Psoas muscle (tissue), 8 donors: ENCODE data around the gene FOXO1. TPM values are rescaled to one million over a fixed set of nuclear protein-coding genes. Genes with fewer than 3 reads are reported as not detected.

ENCODE experiments used
- ATAC-seq, 4 donors: fragments of 200-7000 bp; cut with Tn5 transposase; one replicate each; pipeline ENCODE4 v1.9.1; 2020; ENCODE audit warnings: moderate library complexity in 3 of 4, mild to moderate bottlenecking in 2 of 4
- DNase-seq, 2 donors: peaks; one replicate each; pipeline ENCODE4 v3.0.0-alpha.2; 2020
- H3K27ac ChIP-seq: fragments of 200-600 bp; one replicate; pipeline ENCODE4 v1.8.0; 2022
- H3K27me3 ChIP-seq, 3 donors: fragments of 200-600 bp in 1 of 3; one replicate each; pipeline versions ENCODE4 v1.6.1 to v1.8.0; 2013 to 2022; ENCODE audit warnings: low read length in 2 of 3, mild to moderate bottlenecking in 2 of 3, moderate library complexity in 1 of 3; ENCODE audit not compliant: insufficient read depth in 3 of 3
- H3K36me3 ChIP-seq, 2 donors: fragments of 200-600 bp in 1 of 2; one replicate each; pipeline versions ENCODE4 v1.6.1 to v1.8.0; 2013 to 2022; ENCODE audit warnings: low read depth in 1 of 2, mild to moderate bottlenecking in 1 of 2, moderate library complexity in 1 of 2; ENCODE audit not compliant: insufficient read depth in 1 of 2
- H3K4me1 ChIP-seq: fragments of 200-600 bp; one replicate; pipeline ENCODE4 v1.8.0; 2022
- H3K4me3 ChIP-seq: fragments of 200-600 bp; one replicate; pipeline ENCODE4 v1.8.0; 2022; ENCODE audit warnings: mild to moderate bottlenecking
- H3K9me3 ChIP-seq: fragments of 200-600 bp; one replicate; pipeline ENCODE4 v1.8.0; 2022
- WGBS, 3 donors: extraction: QIAGEN DNeasy Blood & Tissue Kit; methylation state at CpG; one replicate each; pipeline versions ENCODE4 v1.1.6 to v1.1.7; 2013; 5-methylcytosine and 5-hydroxymethylcytosine counted together
- intact Hi-C, 2 donors: fragments of 100-400 bp; cut with DNase I; formaldehyde crosslinking; loops; one replicate each; pipeline versions ENCODE4 v1.11.0 to v1.14.2; 2022
- polyA plus RNA-seq, 3 donors: library from polyadenylated mRNA; stranded (reverse); fragments of 200-250 nt; gene quantifications; one replicate each; pipeline ENCODE4 v1.2.3, GENCODE V29; 2013
- total RNA-seq, 4 donors: library from RNA; stranded (reverse); fragmentation: NEBNext Ultra II Directional in 2 of 4; extraction: Animal tissue kit (Norgen Biotek cat#: 25700) in 2 of 4; gene quantifications; one replicate each; pipeline versions ENCODE4 v1.2.1 to v1.2.4, GENCODE V29; 2021 to 2023
- TF ChIP-seq, protein P1 (sequence below): fragments of 200-600 bp; IDR thresholded peaks from one replicate; pipeline ENCODE4 v1.8.0; 2022; ENCODE audit warnings: antibody characterized with exemption
- donor health status: healthy with polysubstance abuse.
- donor health status: DM: no; HTN: no; CAD: no; lungs with moderate emphysema.
- donor health status: Bipolar disorder and iron deficiency.
- donor health status: healthy.
- donor health status: DM: yes; HTN: yes; CAD: no.
- donor health status: DM: no; HTN: no; CAD: no.
- donor health status: DM: no; HTN: no; CAD: no.
- donor health status: DM: yes; HTN: yes; CAD: no.

Gene FOXO1
- total and polyA plus RNA-seq, 7 donors: 23.8 to 160 (median 68.3) TPM

GRCh38 chr13:40547591-40548315 is 118.7 kb downstream of the FOXO1 start:
- peak overlapping the region; percentile 3 for H3K27ac ChIP-seq
- ATAC-seq (peak in 1 of 4 donors; percentile 16), DNase-seq (no peak)
- no peaks in the 10 kb centered on the region for H3K36me3 ChIP-seq
- intact Hi-C loops: no loop called here
- H3K4me1 ChIP-seq: peaks cover 4% of the 10 kb centered on the region
- no peaks in the 10 kb centered on the region for H3K27me3 ChIP-seq
- no peak overlapping the region for H3K4me3 ChIP-seq
- H3K9me3 ChIP-seq: no peaks in the 10 kb centered on the region
- TF ChIP-seq, protein P1, sequence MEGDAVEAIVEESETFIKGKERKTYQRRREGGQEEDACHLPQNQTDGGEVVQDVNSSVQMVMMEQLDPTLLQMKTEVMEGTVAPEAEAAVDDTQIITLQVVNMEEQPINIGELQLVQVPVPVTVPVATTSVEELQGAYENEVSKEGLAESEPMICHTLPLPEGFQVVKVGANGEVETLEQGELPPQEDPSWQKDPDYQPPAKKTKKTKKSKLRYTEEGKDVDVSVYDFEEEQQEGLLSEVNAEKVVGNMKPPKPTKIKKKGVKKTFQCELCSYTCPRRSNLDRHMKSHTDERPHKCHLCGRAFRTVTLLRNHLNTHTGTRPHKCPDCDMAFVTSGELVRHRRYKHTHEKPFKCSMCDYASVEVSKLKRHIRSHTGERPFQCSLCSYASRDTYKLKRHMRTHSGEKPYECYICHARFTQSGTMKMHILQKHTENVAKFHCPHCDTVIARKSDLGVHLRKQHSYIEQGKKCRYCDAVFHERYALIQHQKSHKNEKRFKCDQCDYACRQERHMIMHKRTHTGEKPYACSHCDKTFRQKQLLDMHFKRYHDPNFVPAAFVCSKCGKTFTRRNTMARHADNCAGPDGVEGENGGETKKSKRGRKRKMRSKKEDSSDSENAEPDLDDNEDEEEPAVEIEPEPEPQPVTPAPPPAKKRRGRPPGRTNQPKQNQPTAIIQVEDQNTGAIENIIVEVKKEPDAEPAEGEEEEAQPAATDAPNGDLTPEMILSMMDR: no peak
- 25 to 45% (median 35%) methylated on average over 2 of the region's 2 CpGs for WGBS, 3 donors

DNA sequence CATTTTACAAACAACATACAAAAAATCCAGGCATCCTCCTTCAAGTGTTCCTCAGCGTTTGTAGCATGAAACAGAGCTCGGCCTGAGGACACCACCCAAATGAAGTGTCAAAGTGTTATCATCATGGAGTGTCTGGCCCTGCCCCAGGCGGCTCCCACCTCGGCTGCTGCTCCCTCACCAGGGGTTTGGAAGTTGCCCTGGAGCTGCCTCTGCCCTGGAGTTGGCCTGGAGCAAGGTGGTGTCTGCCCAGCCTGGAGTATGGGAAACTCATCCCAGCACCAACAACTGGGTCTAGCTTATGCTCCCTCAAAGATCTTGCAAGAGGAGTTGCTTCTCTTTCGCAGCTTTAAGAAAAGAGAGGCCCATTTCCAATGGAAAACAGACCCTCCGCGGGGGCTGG is 120.4 kb downstream of the FOXO1 start:
- 75 to 88% (median 85%) methylated on average over 7 of the region's 7 CpGs for WGBS, 3 donors
- DNase-seq (no peak), ATAC-seq (peak in 2 of 4 donors; percentile 8 to 18)
- H3K36me3 ChIP-seq: no peaks in the 10 kb centered on the region
- TF ChIP-seq, protein P1: no peak
- H3K4me3 ChIP-seq: no peak overlapping the region
- H3K9me3 ChIP-seq: no peaks in the 10 kb centered on the region
- no peak overlapping the region for H3K27ac ChIP-seq
- H3K27me3 ChIP-seq: no peaks in the 10 kb centered on the region
- peaks cover 4% of the 10 kb centered on the region for H3K4me1 ChIP-seq
- intact Hi-C loops: no loop called here

DNA sequence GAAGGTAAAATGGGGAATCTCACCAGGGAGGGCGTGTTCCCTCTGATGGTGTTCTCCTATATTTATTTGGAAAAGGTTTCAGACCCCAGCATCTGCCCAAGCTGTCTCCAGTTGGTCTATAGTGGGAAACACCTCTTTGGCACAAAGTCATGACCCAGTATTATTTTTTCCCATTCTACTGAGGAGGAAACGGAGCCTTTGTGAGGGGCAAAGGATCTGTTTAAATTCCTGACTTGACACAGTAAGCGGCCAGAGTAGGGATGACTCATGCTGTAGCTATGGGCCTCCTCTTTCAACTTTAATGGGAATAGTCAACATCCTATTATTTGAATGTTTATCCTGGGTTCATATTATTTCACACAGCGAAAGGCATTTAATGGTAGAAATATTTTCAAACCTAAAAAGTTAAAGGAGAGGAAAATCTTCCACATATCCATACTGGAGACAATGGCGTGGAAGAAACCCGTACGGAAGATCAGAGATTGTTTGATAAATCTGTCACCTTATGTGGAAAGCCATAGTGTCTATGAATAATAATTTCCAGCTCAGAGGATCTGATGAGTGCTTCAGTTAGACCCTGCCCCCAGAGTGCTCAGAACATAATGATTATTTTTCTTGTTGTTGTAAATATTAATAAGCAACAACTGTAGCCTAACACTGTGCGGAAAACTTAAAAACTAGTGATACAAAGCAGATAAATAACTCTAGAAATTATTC is 126.0 kb downstream of the FOXO1 start:
- intact Hi-C loops: no loop called here
- Histone ChIP-seq H3K27ac (peak overlapping the region; percentile 6), H3K4me3 (no peak overlapping the region), H3K9me3 (no peaks in the 10 kb centered on the region), H3K36me3 (no peaks in the 10 kb centered on the region), H3K4me1 (peaks cover 10% of the 10 kb centered on the region), H3K27me3 (no peaks in the 10 kb centered on the region)
- DNase-seq: no peak
- WGBS, 3 donors: 65 to 74% (median 68%) methylated on average over 8 of the region's 8 CpGs
- peak in 3 of 4 donors; percentile 31 to 36 (median 34) for ATAC-seq
- TF ChIP-seq, protein P1: no peak

GRCh38 chr13:40539576-40540327 is 126.7 kb downstream of the FOXO1 start:
- peak overlapping the region; percentile 6 for H3K27ac ChIP-seq

More at GRCh38 chr13:40539576-40540327, 126.7 kb downstream of the FOXO1 start:
- Histone ChIP-seq H3K4me3 (no peak overlapping the region), H3K27me3 (no peaks in the 10 kb centered on the region), H3K9me3 (no peaks in the 10 kb centered on the region), H3K36me3 (no peaks in the 10 kb centered on the region), H3K4me1 (peaks cover 13% of the 10 kb centered on the region)
- 64 to 82% (median 69%) methylated on average over 9 of the region's 9 CpGs for WGBS, 3 donors
- ATAC-seq (no peak), DNase-seq (no peak)
- intact Hi-C loops: no loop called here
- TF ChIP-seq, protein P1: no peak
